HG03060 (cell line): ENCODE results near the gene ARHGDIB.

Source experiments
- ATAC-seq: cut with Tn5 transposase; IDR thresholded peaks from one replicate; pipeline ENCODE4 v1.9.1; 2021; ENCODE audit warnings: low read depth, moderate number of reproducible peaks; ENCODE audit not compliant: unreplicated experiment

Gene ARHGDIB

GRCh38 chr12:14958361-14959125 lies 2.9 kb downstream of the ARHGDIB start:
- no peak for ATAC-seq

- ATAC-seq = no peak
Observed at GRCh38 chr12:14957551-14958168, 3.7 kb downstream of the ARHGDIB start.

- no peak for ATAC-seq
Observed at GRCh38 chr12:14956905-14957304, 4.5 kb downstream of the ARHGDIB start.

GRCh38 chr12:14956024-14956891 lies 5.1 kb downstream of the ARHGDIB start:
- ATAC-seq = peak; percentile 22

GRCh38 chr12:14954269-14954668 lies 7.1 kb downstream of the ARHGDIB start:
- ATAC-seq = no peak

GRCh38 chr12:14953752-14954151 lies 7.6 kb downstream of the ARHGDIB start:
- no peak for ATAC-seq

GRCh38 chr12:14952299-14952921 lies 9.0 kb downstream of the ARHGDIB start:
- ATAC-seq = no peak

GRCh38 chr12:14951851-14952250 lies 9.6 kb downstream of the ARHGDIB start:
- no peak for ATAC-seq

GRCh38 chr12:14950982-14951746 lies 10.2 kb downstream of the ARHGDIB start:
- no peak for ATAC-seq

- ATAC-seq = no peak
Observed at GRCh38 chr12:14950421-14950820, 11.0 kb downstream of the ARHGDIB start.

GRCh38 chr12:14949631-14950030 lies 11.8 kb downstream of the ARHGDIB start:
- no peak for ATAC-seq

- ATAC-seq = peak; percentile 94
Observed at GRCh38 chr12:14948672-14949071, 12.7 kb downstream of the ARHGDIB start.

GRCh38 chr12:14946861-14947260 lies 14.5 kb downstream of the ARHGDIB start:
- no peak for ATAC-seq

- no peak for ATAC-seq
Observed at GRCh38 chr12:14946162-14946561, 15.2 kb downstream of the ARHGDIB start.

- ATAC-seq = no peak
Observed at GRCh38 chr12:14942196-14942931, 19.0 kb downstream of the ARHGDIB start.

GRCh38 chr12:14941369-14941768 lies 20.0 kb downstream of the ARHGDIB start:
- no peak for ATAC-seq

GRCh38 chr12:14938301-14938700 lies 23.1 kb downstream of the ARHGDIB start, which contains the start of gene ERP27:
ERP27 (minus strand) TSS chr12:14938537; CDS start chr12:14938508, 29 bp downstream.
- no peak for ATAC-seq

- ATAC-seq = no peak
Observed at GRCh38 chr12:14937689-14938088, 23.7 kb downstream of the ARHGDIB start.

- no peak for ATAC-seq
Observed at GRCh38 chr12:14937014-14937413, 24.4 kb downstream of the ARHGDIB start.
